HCEC 1CT (cell line): ENCODE data around the gene GJA9.

Experiments
- DNase-seq: peaks from one replicate; pipeline ENCODE4 v3.0.0-alpha.2; 2017

The GJA9 gene

GRCh38 chr1:38829368-38829767 lies 52.0 kb downstream of the GJA9 start:
- no peak for DNase-seq

- no peak for DNase-seq
Observed at GRCh38 chr1:38827318-38827717, 54.1 kb downstream of the GJA9 start.

- no peak for DNase-seq
Observed at GRCh38 chr1:38826886-38827285, 54.5 kb downstream of the GJA9 start.

GRCh38 chr1:38826262-38826661 lies 55.1 kb downstream of the GJA9 start:
- DNase-seq: no peak
